GM18520 (cell line): Measurements from ENCODE around the gene TP53AIP1.

Experiments
- ATAC-seq: cut with Tn5 transposase; IDR thresholded peaks from one replicate; pipeline ENCODE4 v1.9.1; 2021; ENCODE audit not compliant: unreplicated experiment

Gene TP53AIP1, protein sequence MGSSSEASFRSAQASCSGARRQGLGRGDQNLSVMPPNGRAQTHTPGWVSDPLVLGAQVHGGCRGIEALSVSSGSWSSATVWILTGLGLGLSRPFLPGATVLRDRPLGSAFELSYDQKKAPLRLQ

GRCh38 chr11:128942817-128943427 lies at the start of gene TP53AIP1:
TP53AIP1 (minus strand) TSS chr11:128942871; CDS start chr11:128937818, 5,053 bp downstream.
- ATAC-seq, result no peak

- no peak for ATAC-seq
Measured at GRCh38 chr11:128988242-128988970, 45.7 kb upstream of the TP53AIP1 start.

- no peak for ATAC-seq
Measured at GRCh38 chr11:128985880-128986279, 43.2 kb upstream of the TP53AIP1 start.

- ATAC-seq, result no peak
Measured at GRCh38 chr11:128983023-128983422, 40.4 kb upstream of the TP53AIP1 start.

- ATAC-seq, result no peak
Measured at GRCh38 chr11:128981254-128981653, 38.6 kb upstream of the TP53AIP1 start.

GRCh38 chr11:128970598-128971190 lies 28.0 kb upstream of the TP53AIP1 start:
- no peak for ATAC-seq

DNA sequence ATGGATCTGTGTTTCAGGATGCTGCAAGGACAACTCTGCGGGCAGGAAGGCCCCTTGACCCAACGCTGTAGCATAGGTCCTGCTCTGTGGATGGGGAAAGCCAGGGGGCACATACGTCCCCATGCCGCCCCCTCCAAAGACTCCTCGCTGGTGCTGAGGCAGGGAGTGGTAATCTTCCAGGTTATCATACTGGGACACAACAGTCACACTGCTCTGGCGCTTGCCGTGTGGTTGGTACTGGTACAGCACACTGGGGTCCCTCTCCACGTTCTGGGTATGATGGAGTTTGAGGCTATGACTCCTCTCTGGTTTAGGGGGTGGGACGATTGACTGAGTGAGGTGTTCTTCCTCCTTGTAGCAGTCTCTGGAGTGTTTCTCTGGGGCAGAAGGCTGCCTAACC lies 26.2 kb upstream of the TP53AIP1 start:
- ATAC-seq, result no peak

- ATAC-seq, result no peak
Measured at GRCh38 chr11:128967578-128967977, 24.9 kb upstream of the TP53AIP1 start.

DNA sequence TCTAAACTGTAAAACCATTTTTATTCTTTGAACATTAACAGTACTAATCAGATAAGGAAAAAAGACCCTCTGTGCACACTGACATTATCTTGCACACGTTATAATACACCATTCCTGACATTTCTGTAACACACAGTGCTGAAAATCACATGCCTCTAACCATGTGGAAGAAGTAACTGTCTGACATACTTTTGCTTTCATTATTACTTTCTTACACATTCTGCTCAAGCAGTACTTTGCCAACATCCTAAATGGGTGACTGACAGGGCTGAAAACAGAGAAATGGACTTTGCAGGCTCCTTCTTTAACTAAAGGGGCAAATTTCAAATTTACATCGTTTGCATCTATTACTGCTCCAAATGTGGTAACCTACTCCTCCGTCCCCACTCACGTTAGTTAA lies 22.8 kb upstream of the TP53AIP1 start:
- ATAC-seq, result peak; percentile 97

- ATAC-seq, result no peak
Measured at GRCh38 chr11:128964463-128964930, 21.8 kb upstream of the TP53AIP1 start.

GRCh38 chr11:128963744-128964325 lies 21.2 kb upstream of the TP53AIP1 start:
- ATAC-seq, result no peak

DNA sequence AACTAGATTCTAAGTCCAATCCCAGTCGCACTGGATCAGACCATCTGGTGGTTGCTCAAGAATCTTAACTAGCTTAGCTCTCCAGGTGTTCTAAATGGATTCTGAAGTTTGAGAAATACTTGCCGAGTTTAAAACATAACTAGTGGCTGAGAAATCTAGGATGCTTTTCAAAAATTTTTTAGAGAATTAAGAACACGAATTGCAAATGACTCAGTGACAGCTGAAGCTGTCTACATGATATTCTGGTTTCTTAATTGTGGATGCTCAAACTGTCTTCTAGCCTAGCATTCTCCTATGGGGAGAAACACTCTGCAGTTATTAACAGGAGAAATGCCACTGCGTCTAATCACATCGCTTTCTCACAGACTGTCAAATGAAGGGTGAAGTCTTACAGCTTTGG lies 20.2 kb upstream of the TP53AIP1 start:
- no peak for ATAC-seq

GRCh38 chr11:128961645-128962044 lies 19.0 kb upstream of the TP53AIP1 start:
- no peak for ATAC-seq

- no peak for ATAC-seq
Measured at GRCh38 chr11:128957202-128957482, 14.5 kb upstream of the TP53AIP1 start.

- ATAC-seq, result peak; percentile 56
Measured at GRCh38 chr11:128956401-128957201, 13.9 kb upstream of the TP53AIP1 start.

DNA sequence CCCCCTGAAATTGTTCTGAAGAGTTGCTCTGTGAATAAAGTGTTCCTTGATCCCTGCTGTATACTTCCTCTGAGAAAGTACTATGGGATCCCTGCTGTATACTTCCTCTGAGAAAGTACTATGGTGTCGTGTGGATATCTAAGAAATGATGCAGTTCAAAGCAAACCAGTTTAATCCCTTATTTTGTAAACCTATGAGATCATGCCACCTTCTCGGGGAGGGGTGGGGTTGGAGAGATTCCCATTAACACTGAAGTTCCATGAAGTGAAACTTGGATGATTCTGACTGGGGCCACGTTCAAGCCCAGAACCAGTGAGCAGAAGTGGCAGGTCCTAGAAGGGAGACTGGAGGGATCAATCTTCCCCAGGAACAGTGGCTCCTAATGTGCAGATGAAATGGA lies 13.0 kb upstream of the TP53AIP1 start:
- ATAC-seq, result no peak

DNA sequence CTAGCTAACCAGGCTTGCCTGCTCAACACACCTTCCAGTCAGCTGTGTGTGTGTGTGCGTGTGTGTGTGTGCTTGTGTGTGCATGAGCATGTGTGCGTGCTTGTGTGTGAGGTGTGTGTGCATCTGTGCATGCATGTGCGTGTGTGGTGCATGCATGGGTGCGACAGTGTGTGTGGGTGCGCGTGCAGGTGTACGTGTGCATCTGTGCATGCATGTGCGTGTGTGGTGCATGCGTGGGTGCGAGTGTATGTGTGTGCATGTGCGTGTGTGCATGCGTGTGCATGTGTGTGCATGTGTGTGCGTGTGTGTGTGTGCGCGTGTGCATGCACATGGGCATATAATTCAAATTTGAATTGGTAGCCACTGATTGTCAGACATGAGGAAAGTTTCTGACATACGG lies 10.5 kb upstream of the TP53AIP1 start:
- no peak for ATAC-seq

DNA sequence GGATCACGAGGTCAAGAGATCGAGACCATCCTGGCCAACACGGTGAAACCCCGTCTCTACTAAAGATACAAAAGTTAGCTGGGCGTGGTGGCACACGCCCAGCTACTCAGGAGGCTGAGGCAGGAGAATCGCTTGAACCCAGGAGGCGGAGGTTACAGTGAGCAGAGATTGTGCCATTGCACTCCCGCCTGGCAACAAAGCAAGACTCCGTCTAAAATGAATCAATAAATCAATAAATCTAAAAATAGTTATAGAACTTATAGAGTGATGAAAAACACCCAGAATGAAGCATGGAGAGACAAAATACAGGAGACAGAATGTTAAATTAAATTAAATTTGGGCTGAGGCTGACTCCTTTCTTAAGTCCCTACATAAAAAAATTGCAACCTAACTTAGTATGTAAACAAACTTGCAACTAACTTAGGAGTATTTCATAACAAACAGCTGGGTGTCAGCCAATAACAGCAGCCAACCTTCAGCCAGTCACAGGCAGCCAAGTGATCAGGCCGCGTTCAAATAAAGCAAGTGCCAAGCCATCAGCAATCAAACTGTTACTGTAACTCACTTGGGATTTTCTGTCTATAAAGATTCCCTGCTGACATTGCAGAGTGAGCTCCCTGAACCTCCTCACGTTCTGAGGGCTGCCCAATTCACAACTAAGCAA lies 7.3 kb upstream of the TP53AIP1 start:
- ATAC-seq, result no peak

DNA sequence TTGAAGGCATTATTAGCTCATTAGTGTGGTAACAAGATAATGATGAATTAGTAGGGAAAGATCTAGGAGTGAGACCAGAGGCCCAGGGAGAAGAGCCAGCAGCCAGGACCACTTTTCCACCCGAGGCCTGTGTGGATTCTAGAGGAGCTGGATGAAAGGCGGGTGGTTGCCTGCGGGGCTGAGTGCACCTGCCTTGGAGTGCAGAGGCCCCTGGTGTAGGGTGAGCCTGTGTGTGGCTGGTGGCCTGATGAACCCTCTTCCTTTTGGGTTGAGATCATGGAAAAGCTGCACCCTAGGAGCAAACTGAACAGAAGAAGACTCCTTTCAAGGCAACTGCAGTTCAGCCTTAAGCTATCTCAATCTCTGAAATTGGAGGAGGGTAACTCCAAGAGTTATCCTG lies 5.9 kb upstream of the TP53AIP1 start:
- ATAC-seq, result no peak

DNA sequence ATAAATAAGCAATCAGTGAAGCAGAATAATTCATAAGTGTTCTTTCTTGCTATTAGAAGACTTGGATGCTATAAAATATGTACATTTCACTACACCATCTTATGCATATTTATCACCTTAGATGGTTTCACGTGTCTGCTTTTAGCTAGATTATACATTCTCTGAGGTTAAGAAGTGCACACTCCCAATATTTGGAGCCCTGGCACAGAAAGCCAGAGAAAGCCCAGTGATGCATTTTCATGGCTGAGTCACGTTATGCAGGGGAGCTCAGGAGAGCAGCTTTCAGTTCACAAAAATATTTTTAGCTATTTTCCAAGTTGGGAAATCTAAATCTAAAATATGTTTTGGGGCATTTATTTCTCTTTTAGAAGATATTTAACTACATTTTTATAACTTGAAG lies 5.1 kb upstream of the TP53AIP1 start:
- ATAC-seq, result no peak
